Measurements from ENCODE around the gene TM4SF1. TPM values are rescaled to one million over a fixed set of nuclear protein-coding genes. Genes with fewer than 3 reads are reported as not detected.

The TM4SF1 gene
- total RNA-seq, 1 donor from 2014 or later = 60.3 TPM

- Mint-ChIP-seq H3K4me3 (ENCODE audit: unreplicated experiment) (peak within 1 kb of the TSS; percentile 0), H3K9me3 (ENCODE audit: low read depth) (no peaks in the 10 kb centered on the region), H3K4me1 (ENCODE audit: low read depth) (peaks cover 26% of the 10 kb centered on the region), H3K36me3 (ENCODE audit: low read depth) (no peaks in the 10 kb centered on the region), H3K27ac (ENCODE audit: unreplicated experiment) (peak within 1 kb of the TSS; percentile 73), H3K27me3 (ENCODE audit: low read depth) (no peaks in the 10 kb centered on the region)
- no peak for DNase-seq (ENCODE audit: low spot score)
- no peak for TF ChIP-seq CTCF (IDR thresholded peaks at IDR 0.05)
Observed at GRCh38 chr3:149333176-149333859, 44.1 kb downstream of the TM4SF1 start, which contains the start of gene TM4SF18. Gene TM4SF18, minus strand, starts transcription at chr3:149333636. Its CDS starts 254 bp downstream, at chr3:149333382.

- peak overlapping the region; percentile 0 for H3K4me3 Mint-ChIP-seq (ENCODE audit: unreplicated experiment)
- H3K36me3 Mint-ChIP-seq (ENCODE audit: low read depth) = no peaks in the 10 kb centered on the region
- peak overlapping the region; percentile 73 for H3K27ac Mint-ChIP-seq (ENCODE audit: unreplicated experiment)
- H3K9me3 Mint-ChIP-seq (ENCODE audit: low read depth) = no peaks in the 10 kb centered on the region
- peaks cover 26% of the 10 kb centered on the region for H3K4me1 Mint-ChIP-seq (ENCODE audit: low read depth)
- TF ChIP-seq CTCF (IDR thresholded peaks at IDR 0.05) = no peak
- no peak for DNase-seq (ENCODE audit: low spot score)
- H3K27me3 Mint-ChIP-seq (ENCODE audit: low read depth) = no peaks in the 10 kb centered on the region
Observed at GRCh38 chr3:149332771-149333170, 44.7 kb downstream of the TM4SF1 start.

- no peak overlapping the region for H3K4me3 Mint-ChIP-seq (ENCODE audit: unreplicated experiment)
- DNase-seq (ENCODE audit: low spot score) = no peak
- no peaks in the 10 kb centered on the region for H3K27me3 Mint-ChIP-seq (ENCODE audit: low read depth)
Observed at GRCh38 chr3:149332227-149332765, 45.2 kb downstream of the TM4SF1 start.

GRCh38 chr3:149331396-149331795 lies 46.1 kb downstream of the TM4SF1 start:
- TF ChIP-seq CTCF (IDR thresholded peaks at IDR 0.05) = no peak
- H3K27me3 Mint-ChIP-seq (ENCODE audit: low read depth) = no peaks in the 10 kb centered on the region
- H3K27ac Mint-ChIP-seq (ENCODE audit: unreplicated experiment) = no peak overlapping the region
- no peak for DNase-seq (ENCODE audit: low spot score)
- H3K4me1 Mint-ChIP-seq (ENCODE audit: low read depth) = peaks cover 33% of the 10 kb centered on the region
- H3K4me3 Mint-ChIP-seq (ENCODE audit: unreplicated experiment) = no peak overlapping the region
- no peaks in the 10 kb centered on the region for H3K36me3 Mint-ChIP-seq (ENCODE audit: low read depth)
- no peaks in the 10 kb centered on the region for H3K9me3 Mint-ChIP-seq (ENCODE audit: low read depth)

More at GRCh38 chr3:149332227-149332765, 45.2 kb downstream of the TM4SF1 start:
- H3K4me1 Mint-ChIP-seq (ENCODE audit: low read depth) = peaks cover 31% of the 10 kb centered on the region
- H3K27ac Mint-ChIP-seq (ENCODE audit: unreplicated experiment) = peak overlapping the region; percentile 73
- no peaks in the 10 kb centered on the region for H3K9me3 Mint-ChIP-seq (ENCODE audit: low read depth)
- no peaks in the 10 kb centered on the region for H3K36me3 Mint-ChIP-seq (ENCODE audit: low read depth)
- no peak for TF ChIP-seq CTCF (IDR thresholded peaks at IDR 0.05)

GRCh38 chr3:149330609-149331331 lies 46.7 kb downstream of the TM4SF1 start:
- Mint-ChIP-seq H3K36me3 (ENCODE audit: low read depth) (no peaks in the 10 kb centered on the region), H3K4me3 (ENCODE audit: unreplicated experiment) (no peak overlapping the region), H3K4me1 (ENCODE audit: low read depth) (peaks cover 33% of the 10 kb centered on the region), H3K27me3 (ENCODE audit: low read depth) (no peaks in the 10 kb centered on the region), H3K27ac (ENCODE audit: unreplicated experiment) (peak overlapping the region; percentile 37), H3K9me3 (ENCODE audit: low read depth) (no peaks in the 10 kb centered on the region)
- no peak for DNase-seq (ENCODE audit: low spot score)
- no peak for TF ChIP-seq CTCF (IDR thresholded peaks at IDR 0.05)

All from chondrocyte (in vitro differentiated cells).